Ishikawa (cell line): Measurements from ENCODE around the gene RADIL.

Source experiments
- CREB1 ChIP-seq: IDR thresholded peaks from 2 replicates; pipeline ENCODE4 v1.6.1; 2012; ENCODE audit warnings: low read depth
- FOXM1 ChIP-seq: IDR thresholded peaks from 2 replicates; pipeline ENCODE4 v1.6.1; 2012; ENCODE audit warnings: low read depth, borderline replicate concordance
- REST ChIP-seq: IDR thresholded peaks from 2 replicates; pipeline ENCODE4 v1.6.1; 2012; ENCODE audit warnings: low read depth, mild to moderate bottlenecking
- TAF1 ChIP-seq: IDR thresholded peaks from 2 replicates; pipeline ENCODE4 v1.6.1; 2012; ENCODE audit warnings: low read depth, mild to moderate bottlenecking
- USF1 ChIP-seq: IDR thresholded peaks from 2 replicates; pipeline ENCODE4 v1.6.1; 2012
- YY1 ChIP-seq: IDR thresholded peaks from 2 replicates; pipeline ENCODE4 v1.6.1; 2012; ENCODE audit warnings: low read depth
- ZBTB7A ChIP-seq: IDR thresholded peaks from 2 replicates; pipeline ENCODE4 v1.6.1; 2012; ENCODE audit warnings: low read depth

- TF ChIP-seq YY1 (no peak), FOXM1 (no peak), REST (no peak), TAF1 (no peak), ZBTB7A (no peak), CREB1 (no peak), USF1 (no peak)
These were observed 59.9 kb downstream of the RADIL start for GRCh38 chr7:4823441-4824119.
